Measurements from ENCODE around the gene MAP4K5.

The MAP4K5 gene

GRCh38 chr14:50397390-50398188, 134.8 kb downstream of the MAP4K5 start:
- peak; percentile 70 for DNase-seq

- DNase-seq: peak; percentile 91
Measured at GRCh38 chr14:50396631-50397389, 135.6 kb downstream of the MAP4K5 start, which contains the start of gene CDKL1. CDKL1 (minus strand) TSS chr14:50396881; CDS start chr14:50395868, 1,013 bp downstream.

- peak; percentile 30 for DNase-seq
Measured at GRCh38 chr14:50395448-50395847, 136.9 kb downstream of the MAP4K5 start.

GRCh38 chr14:50394713-50395112, 137.7 kb downstream of the MAP4K5 start:
- no peak for DNase-seq

GRCh38 chr14:50389668-50390441, 142.5 kb downstream of the MAP4K5 start:
- DNase-seq: peak; percentile 22

- peak; percentile 13 for DNase-seq
Measured at GRCh38 chr14:50388256-50388931, 144.0 kb downstream of the MAP4K5 start.

DNA sequence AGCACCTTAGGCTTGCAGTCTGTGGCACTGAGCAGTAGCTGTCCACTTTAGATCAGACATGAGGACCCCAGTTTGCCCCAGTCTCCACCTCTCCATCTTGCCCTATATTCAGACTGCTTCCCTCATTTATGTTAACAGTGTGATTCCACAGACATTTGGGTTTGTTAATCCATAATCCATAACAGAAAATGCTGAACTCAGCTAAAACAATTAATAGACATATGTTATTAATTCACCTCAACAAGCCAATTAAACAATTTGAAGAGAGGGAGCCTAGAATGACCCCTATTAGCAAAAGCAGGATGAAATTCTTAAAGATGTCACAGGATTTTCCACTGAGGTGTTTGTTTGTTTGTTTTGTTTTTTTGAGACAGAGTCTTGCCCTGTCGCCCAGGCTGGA, 144.8 kb downstream of the MAP4K5 start:
- DNase-seq: no peak

DNA sequence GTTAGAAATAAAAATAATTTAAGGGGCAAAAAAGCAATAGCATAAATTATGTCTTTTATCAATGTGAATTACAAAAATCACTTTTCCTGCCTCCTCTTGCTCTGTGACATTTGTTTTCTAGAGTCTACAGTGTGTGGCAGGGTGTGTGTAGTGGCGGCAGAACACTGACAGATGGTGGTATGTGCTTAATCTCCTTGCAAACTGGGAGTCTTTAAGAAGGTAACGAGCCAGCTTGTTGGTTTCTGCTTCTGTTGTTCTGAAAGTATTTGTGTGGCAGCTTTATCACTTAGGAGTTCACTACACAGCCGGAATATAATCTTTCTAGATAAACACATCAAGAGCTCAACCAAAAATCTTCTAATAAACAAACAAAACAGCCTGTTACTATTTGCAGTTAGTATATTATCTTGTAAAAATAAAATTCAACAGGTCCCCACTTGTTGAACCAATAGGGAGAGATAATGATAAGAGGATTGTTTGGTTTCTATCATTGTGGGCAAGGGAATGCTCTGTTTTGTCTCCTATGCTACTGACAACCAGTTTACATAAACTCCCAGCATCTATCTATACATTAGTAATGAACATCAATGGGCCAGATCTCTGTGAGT, 148.6 kb downstream of the MAP4K5 start:
- DNase-seq: peak; percentile 67

GRCh38 chr14:50381823-50382287, 150.5 kb downstream of the MAP4K5 start:
- DNase-seq: no peak

DNA sequence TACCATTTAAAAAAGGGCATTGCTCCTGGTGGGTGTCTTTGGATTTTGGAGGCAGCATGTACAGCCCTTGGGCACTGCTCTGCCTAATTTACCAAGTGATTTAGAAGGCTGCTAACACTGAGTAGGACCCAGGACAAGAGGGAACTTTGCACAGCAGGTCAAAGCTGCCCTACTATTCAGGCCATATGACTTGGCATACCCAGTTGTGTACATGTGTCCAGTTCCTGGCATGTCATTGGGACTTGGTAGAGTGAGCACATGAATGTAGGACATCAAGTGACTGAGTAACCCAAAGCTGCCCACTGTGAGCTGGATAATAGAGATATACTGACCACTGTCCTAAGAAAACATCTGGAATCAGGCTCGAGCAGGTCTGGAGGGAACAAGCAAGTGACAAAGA, 151.4 kb downstream of the MAP4K5 start:
- no peak for DNase-seq

- DNase-seq: peak; percentile 19
Measured at GRCh38 chr14:50380455-50380854, 151.9 kb downstream of the MAP4K5 start.

DNA sequence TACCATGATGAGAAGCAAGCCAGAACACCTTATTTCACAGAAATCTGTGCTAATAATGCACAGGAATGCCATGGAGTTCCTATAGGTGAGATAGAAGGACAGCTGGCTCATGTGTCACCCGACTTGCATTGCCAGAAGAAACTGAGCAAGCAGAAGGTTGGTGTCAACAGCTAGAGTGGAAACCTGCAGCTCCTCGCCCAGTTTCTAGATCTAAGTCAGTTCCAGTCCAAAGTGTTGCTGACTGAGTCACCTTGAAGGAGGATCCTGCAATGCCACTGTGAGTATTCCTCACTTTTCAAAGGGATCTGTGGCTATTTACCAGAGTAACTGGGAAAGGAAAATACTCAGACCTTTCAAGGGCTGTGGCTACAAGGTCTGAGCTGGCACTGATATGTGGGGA, 152.8 kb downstream of the MAP4K5 start:
- no peak for DNase-seq

GRCh38 chr14:50377550-50378085, 154.8 kb downstream of the MAP4K5 start:
- DNase-seq: no peak

- DNase-seq: no peak
Measured at GRCh38 chr14:50375760-50376159, 156.6 kb downstream of the MAP4K5 start.

DNA sequence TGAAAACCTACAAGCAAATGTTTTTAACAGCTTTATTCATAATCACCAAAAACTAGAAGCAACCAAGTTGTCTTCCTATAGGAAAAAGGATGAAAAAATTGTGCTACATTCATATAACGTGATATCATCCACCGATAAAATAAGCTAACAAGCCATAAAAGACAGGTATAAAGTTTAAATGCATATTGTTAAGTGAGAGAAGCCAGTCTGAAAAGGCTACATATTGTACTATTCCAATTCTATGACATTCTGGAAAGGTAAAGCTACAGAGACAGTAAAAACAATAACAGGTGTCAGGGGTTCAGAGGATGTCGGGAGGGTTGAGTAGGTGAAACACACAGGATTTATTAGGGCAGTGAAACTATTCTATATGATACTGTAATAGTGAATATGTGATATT, 158.4 kb downstream of the MAP4K5 start:
- no peak for DNase-seq

- DNase-seq: peak; percentile 54
Measured at GRCh38 chr14:50371546-50371945, 160.8 kb downstream of the MAP4K5 start.
